ENCODE data around the gene PITPNM3. TPM values are rescaled to one million over a fixed set of nuclear protein-coding genes. Genes with fewer than 3 reads are reported as not detected.

Gene PITPNM3
- total and polyA plus RNA-seq, 2 of the 8 experiments (the other 6 are each of a cell fraction or from before 2014, with no cell fraction given), result 1.7 to 3.1 TPM

- H2BK20ac ChIP-seq (ENCODE audit: low read length), result no peak overlapping the region
- H3K23ac ChIP-seq (ENCODE audit: insufficient read length), result no peak overlapping the region
- no peak overlapping the region for H4K91ac ChIP-seq (replicated peaks; ENCODE audit: insufficient read length, low read length)
- no peak overlapping the region for H3K56ac ChIP-seq (replicated peaks; ENCODE audit: insufficient read length, low read depth, low read length)
- no peaks in the 10 kb centered on the region for H3K79me2 ChIP-seq (ENCODE audit: control insufficient read depth in 1 of 2, insufficient read depth in 2 of 2, low read length in 2 of 2)
- H3K18ac ChIP-seq (ENCODE audit: extremely low read depth, low read length), result no peak overlapping the region
- ChIA-PET POLR2A (ENCODE audit: partially characterized antibody) (interaction anchor here (1.6 kb wide), 1 partner anchor 13 kb away, joined by 3 read pairs; no protein-coding TSS in a partner anchor), CTCF (ENCODE audit: partially characterized antibody) (interaction anchor here (0.9 to 1.2 kb wide), 2 partner anchors 10 to 108 kb away, joined by 3 read pairs; no protein-coding TSS in a partner anchor)
- H3K27me3 ChIP-seq (replicated peaks in 1 of 4; ENCODE audit: control insufficient read depth in 3 of 4, extremely low read depth in 1 of 4, insufficient read depth in 3 of 4, low read length in 3 of 4), result no peaks in the 10 kb centered on the region
- no peaks in the 10 kb centered on the region for H3K23me2 ChIP-seq (ENCODE audit: low read depth, low read length)
- H3K27ac ChIP-seq (ENCODE audit: low read depth, low read length), result no peak overlapping the region
- no peaks in the 10 kb centered on the region for H3K4me1 ChIP-seq (replicated peaks in 1 of 4; ENCODE audit: control insufficient read depth in 3 of 4, insufficient read depth in 4 of 4, low read length in 3 of 4)
- TF ChIP-seq RNF2 (IDR thresholded peaks at IDR 0.05; ENCODE audit: borderline replicate concordance, low read depth, low read length, missing control alignments, poor library complexity, severe bottlenecking) (no peak), KDM5A (IDR thresholded peaks at IDR 0.05; ENCODE audit: low read length) (no peak), ASH2L (IDR thresholded peaks at IDR 0.05; ENCODE audit: low read length) (no peak), RAD21 (IDR thresholded peaks at IDR 0.05 in 1 of 2, conservative IDR thresholded peaks at IDR 0.05 in 1 of 2; ENCODE audit: low read depth in 2 of 2, low read length in 2 of 2) (no peak), CBX5 (IDR thresholded peaks at IDR 0.05; ENCODE audit: low read depth, low read length) (no peak), POU5F1 (IDR thresholded peaks at IDR 0.05; ENCODE audit: low read depth, low read length) (no peak), JUND (IDR thresholded peaks at IDR 0.05; ENCODE audit: low read length) (no peak), SIRT6 (IDR thresholded peaks at IDR 0.05; ENCODE audit: low read length) (no peak), SIX5 (IDR thresholded peaks at IDR 0.05; ENCODE audit: low read depth, low read length) (no peak), MAFK (IDR thresholded peaks at IDR 0.05; ENCODE audit: low read depth, low read length) (no peak), KDM4A (IDR thresholded peaks at IDR 0.05; ENCODE audit: low read depth, low read length, severe bottlenecking) (no peak)
- FAIRE-seq (no peak), DNase-seq (ENCODE audit: low read depth in 1 of 2, low spot score in 2 of 2) (no peak)
- H2AK5ac ChIP-seq (ENCODE audit: low read depth, low read length), result no peak overlapping the region
- WGBS, 2 experiments (ENCODE audit: extremely low coverage in 1 of 2, insufficient coverage in 1 of 2, insufficient read length in 1 of 2, insufficient replicate concordance in 2 of 2, low coverage in 1 of 2, low lambda C conversion rate in 2 of 2, missing lambda C conversion rate in 1 of 2), result 84% methylated on average over 4 of the region's 4 CpGs; no CpG with 5 or more reads in 1 of the 2 experiments
- H2BK15ac ChIP-seq (ENCODE audit: low read length), result no peak overlapping the region
- no peak overlapping the region for H4K8ac ChIP-seq (ENCODE audit: extremely low read depth, insufficient read depth, low read length)
- H2AFZ ChIP-seq (ENCODE audit: low read length), result no peak overlapping the region
- no peak overlapping the region for H3K14ac ChIP-seq (ENCODE audit: insufficient read length)
- no peaks in the 10 kb centered on the region for H3K79me1 ChIP-seq (ENCODE audit: low read depth, low read length)
- H3K4me3 ChIP-seq (ENCODE audit: extremely low read depth in 1 of 4, insufficient read depth in 2 of 4, low read depth in 3 of 4, low read length in 4 of 4), result no peak overlapping the region
- H3K9ac ChIP-seq (replicated peaks in 1 of 4; ENCODE audit: extremely low read depth in 1 of 4, low read depth in 3 of 4, low read length in 3 of 4), result no peak overlapping the region
- no peak overlapping the region for H2BK120ac ChIP-seq (replicated peaks; ENCODE audit: low read depth, low read length)
- no peaks in the 10 kb centered on the region for H4K20me1 ChIP-seq (replicated peaks in 1 of 2; ENCODE audit: control insufficient read depth in 1 of 2, insufficient read depth in 2 of 2, low read length in 2 of 2)
- H3K4me2 ChIP-seq (ENCODE audit: insufficient read depth in 1 of 2, low read depth in 2 of 2, low read length in 2 of 2), result no peak overlapping the region
- no peak overlapping the region for H2BK5ac ChIP-seq (ENCODE audit: low read depth, low read length)
- peaks cover 0 to 49% (median 22%) of the 10 kb centered on the region in 4 experiments; a peak in 7 of 8 replicates for H3K36me3 ChIP-seq (ENCODE audit: control insufficient read depth in 2 of 4, insufficient read depth in 4 of 4, low read length in 3 of 4)
- no peak overlapping the region for H2BK12ac ChIP-seq (ENCODE audit: low read depth, low read length)
- no peaks in the 10 kb centered on the region for H3K9me3 ChIP-seq (ENCODE audit: insufficient read depth in 2 of 2, low read depth in 1 of 2, low read length in 1 of 2)
- no peak overlapping the region for H4K5ac ChIP-seq (ENCODE audit: insufficient read length, low read depth, low read length)
- no peak overlapping the region for H3K4ac ChIP-seq (replicated peaks; ENCODE audit: insufficient read length, low read depth, low read length)
Observed at GRCh38 chr17:6596941-6597340, 40.6 kb upstream of the PITPNM3 start.
